GM12801 (cell line): ENCODE data around the gene MCC.

ENCODE experiments used
- CTCF ChIP-seq: IDR thresholded peaks from one replicate; pipeline ENCODE4 v1.5.1; 2011; ENCODE audit warnings: control low read depth; ENCODE audit not compliant: insufficient read length; ENCODE audit errors: extremely low read depth

The MCC gene

DNA sequence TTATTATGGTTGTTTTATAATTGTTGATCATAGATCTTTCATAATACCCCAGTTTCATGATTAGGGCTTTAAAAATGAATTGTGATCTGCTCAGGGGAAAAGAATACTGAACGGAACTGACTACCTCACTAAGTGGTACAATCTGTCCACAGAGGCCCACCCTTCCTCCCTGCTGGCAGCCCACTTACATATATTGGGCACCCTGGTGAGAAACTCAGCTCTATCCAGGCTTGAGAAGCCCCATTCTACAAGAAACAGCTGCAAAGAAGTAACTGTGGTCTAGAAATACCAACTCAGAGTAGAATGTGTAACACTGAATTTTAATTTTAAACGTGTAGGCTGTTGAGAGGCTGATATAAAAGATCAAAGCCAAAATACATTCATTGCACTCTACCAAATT, 100.4 kb downstream of the MCC start:
- TF ChIP-seq CTCF, result no peak

- no peak for TF ChIP-seq CTCF
Observed at GRCh38 chr5:113384782-113385285, 103.4 kb downstream of the MCC start.

DNA sequence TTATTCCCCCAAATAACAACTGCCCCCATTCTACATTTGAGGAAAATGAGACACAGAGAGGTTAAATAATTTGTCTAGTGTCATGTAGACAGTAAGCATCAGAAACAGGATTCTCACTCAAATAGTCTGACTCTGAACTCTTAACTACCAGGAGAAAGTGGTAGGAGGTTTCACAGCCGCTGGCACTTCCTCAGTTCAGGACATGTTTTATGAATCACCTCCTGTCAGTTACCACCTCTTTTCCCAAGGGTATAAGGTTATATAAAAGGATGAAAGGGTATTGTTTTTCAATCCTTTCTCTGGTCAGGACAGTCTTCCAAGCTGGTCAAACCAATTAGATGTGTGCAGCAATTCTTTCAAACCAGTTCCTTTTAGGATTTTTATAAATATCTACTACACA, 105.5 kb downstream of the MCC start:
- TF ChIP-seq CTCF, result no peak

- no peak for TF ChIP-seq CTCF
Observed at GRCh38 chr5:113381791-113382190, 106.5 kb downstream of the MCC start.

- no peak for TF ChIP-seq CTCF
Observed at GRCh38 chr5:113380807-113381326, 107.4 kb downstream of the MCC start.

- TF ChIP-seq CTCF, result no peak
Observed at GRCh38 chr5:113379936-113380806, 108.1 kb downstream of the MCC start.

DNA sequence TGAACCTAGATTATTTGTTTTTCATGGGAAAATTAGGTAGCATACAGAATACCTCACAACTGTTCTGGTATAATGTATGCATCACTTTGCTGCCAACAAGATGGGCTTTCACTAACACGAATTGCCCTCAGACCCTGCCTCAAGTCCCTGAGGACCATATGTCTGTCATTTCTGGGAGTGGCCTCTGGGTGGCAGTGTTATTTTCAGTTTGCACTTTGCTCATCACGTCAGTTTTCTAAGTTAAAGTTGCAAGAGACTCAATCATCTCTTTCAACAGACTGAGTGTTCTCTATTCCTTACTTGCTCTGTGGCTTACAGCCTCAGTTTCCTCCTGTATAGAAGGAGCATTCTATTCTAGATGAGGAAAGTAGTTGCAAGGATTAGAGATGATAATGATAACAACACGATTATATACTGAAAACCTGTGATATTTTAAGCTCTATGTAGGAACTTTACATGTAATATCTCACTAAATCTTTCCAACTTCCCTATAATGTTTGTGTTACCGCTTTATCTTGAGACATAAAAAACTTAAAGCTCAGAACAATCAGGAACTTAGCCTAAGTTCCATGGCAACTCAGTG, 109.2 kb downstream of the MCC start:
- no peak for TF ChIP-seq CTCF
